CD4-positive, alpha-beta T cell treated with Interleukin-21 for 1 hour (primary cell): ENCODE data around the gene FCRL6.

ENCODE experiments used
- DNase-seq: peaks from one replicate; pipeline ENCODE4 v3.0.0-alpha.2; 2020

The FCRL6 gene

DNA sequence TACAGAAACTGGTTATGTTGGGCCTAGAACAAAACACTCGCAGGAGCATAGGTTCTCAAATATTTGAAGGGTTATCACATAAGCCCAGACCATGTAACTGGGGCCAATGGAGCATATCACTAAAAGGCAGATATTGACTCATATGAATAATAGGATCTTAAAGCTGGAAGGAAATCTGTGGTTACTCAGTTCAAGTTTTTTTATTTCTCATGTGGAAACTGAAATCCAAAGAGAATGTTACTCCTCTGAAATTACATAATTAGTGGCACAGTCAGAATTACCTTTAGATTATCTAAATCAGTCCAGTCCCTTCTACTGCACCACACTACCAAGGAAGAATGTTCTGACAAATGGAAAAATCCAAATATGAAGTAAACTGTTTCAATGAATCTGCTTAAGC lies 36.6 kb downstream of the FCRL6 start:
- DNase-seq, result no peak

DNA sequence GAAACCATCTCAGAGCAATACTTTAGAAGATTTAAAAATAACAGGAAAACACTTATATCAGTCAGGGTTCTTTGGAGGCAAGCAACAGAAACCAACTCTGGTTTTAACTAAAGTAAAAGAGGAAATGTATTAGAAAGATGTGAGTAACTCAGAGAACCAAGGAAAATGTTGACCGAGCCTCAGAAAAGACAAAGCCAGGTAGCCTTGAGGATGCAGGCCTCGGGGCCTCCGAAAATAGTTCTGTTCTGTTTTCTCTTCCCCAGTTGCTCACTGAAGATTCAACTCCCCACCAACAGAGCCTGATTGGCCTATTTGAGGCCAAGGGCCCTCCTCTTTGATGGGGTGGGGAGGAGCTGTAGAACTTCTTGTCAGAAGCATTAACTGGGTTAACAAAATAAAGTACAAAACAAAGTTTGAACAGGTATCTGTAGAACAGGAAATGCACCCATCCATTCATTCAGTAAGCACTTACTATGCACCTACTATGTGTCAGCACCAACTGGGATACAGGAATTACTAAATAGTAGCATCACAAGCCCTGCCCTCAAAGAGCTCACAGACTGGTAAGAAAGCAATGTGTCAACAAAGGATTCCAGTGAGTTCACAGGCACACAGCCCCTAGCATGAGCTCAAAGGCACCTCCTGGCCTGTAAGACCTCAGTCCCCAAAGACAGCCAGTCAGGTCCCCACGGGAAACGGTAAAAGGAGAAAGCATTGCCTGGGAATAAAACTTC lies 37.1 kb downstream of the FCRL6 start:
- no peak for DNase-seq

DNA sequence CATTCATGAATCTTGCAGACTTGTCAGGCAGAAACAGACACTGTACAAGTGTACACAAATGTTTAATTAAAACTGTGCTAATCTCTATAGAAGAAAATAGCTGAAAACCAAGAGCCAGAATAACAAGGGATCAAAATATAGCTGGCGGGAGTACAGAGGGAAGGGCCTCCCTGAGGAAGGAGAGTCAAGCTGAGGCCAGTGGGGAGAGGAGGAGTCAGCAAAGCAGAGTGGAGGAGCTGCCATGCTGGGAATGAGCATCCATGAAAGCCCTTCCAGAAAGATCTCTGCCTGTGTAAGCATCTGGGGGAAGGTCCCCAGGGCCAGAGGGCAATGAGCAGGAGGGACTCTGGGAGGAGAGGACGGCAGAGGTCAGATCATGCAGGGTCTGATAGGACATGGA lies 39.6 kb downstream of the FCRL6 start:
- no peak for DNase-seq

DNA sequence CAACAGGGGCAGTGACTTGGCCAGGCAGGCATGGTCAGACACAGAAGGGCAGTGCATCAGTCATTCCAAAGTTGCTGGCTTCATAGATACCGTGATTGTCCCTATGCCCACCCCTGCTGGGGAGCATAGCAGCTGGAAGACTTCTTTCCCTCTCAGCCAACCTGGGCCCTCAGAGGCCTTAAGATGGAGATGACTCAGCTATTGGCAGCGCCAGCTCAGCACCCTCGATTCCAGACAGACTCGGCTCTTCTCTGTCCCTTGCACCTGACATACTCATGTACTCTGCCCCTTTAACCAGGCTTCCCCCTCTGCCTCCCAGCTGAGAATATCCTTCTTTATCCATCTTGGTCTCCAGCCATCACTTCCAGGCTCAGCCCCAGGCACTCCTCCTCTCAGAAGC lies 41.3 kb downstream of the FCRL6 start:
- DNase-seq, result no peak

DNA sequence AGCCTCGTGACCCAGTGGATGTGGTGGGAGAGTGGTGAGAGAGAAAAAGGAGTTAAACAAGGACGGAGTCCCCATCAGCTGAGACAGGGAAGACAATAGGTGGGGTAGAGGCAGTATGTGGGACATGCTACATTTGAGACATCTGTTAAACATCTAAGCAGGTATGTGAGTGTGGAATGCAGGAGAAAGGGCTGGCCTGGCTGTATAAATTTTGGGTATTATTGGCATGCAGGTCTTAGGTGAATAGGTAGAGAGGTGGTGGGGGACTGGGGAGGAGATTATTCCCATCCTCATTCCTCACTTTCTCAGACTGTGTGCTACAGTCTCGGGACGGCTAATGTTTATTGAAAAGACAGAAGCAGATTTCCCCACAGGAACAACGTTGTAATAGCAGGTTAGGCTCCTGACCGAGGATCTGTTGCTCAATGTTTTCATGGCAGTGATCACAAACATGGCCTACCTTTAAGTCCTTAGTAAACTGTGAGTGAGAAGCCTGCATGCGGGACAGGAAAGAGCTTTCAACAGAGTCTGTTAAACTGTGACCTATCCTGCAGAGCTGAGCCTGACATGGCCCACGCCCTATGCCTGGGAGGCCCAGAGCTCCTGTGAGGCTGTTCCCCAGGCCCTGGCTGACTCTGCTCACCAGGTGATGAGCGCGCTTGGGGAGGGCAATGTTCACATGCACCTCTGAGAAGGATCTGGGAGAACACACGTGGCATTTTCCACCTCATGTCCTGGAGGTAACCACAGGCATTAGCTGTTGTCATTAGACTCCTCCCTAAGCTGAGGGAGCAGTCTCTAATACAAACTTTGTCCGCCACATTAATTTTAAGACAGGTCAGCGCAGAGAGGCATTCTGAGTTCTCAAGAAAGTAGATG lies 43.8 kb downstream of the FCRL6 start:
- DNase-seq, result no peak

DNA sequence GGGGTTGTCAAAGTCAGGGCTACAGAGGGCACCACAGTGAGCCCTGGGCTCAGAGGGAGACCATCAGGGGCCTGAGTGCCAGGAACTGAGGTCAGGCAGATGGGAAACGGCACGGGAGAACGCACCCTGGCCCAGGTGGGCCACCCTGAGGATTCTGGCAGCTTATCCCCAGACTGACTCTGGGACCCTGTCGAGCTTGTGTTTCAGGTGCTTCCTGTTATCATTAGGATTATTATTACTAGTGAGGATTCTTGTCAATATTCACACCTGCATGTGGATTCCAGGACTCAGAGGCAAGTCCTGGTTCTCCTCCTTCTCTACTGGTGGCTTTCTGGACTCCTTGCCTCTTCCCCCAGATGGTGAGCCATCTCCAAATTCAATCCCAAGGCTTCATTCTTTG lies 45.1 kb downstream of the FCRL6 start:
- DNase-seq, result no peak

DNA sequence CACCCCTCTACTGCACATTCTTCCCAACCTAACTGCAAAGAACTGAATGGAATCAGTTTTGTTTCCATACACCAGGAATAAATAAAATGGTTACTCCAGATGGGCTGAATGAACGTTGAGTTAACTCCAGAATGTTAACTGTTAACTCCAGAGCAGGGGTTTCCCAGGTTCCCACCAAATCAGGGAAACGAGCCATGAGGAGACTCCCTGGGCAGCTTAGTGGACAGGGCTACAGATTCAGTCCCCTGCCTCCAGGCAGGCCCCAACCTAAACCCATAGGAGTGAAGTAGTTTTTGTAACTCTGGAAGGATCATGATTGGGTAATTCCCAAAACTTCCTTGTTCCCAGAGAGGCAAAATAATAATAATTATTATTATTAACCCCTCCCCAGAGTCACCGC lies 46.2 kb downstream of the FCRL6 start:
- no peak for DNase-seq

DNA sequence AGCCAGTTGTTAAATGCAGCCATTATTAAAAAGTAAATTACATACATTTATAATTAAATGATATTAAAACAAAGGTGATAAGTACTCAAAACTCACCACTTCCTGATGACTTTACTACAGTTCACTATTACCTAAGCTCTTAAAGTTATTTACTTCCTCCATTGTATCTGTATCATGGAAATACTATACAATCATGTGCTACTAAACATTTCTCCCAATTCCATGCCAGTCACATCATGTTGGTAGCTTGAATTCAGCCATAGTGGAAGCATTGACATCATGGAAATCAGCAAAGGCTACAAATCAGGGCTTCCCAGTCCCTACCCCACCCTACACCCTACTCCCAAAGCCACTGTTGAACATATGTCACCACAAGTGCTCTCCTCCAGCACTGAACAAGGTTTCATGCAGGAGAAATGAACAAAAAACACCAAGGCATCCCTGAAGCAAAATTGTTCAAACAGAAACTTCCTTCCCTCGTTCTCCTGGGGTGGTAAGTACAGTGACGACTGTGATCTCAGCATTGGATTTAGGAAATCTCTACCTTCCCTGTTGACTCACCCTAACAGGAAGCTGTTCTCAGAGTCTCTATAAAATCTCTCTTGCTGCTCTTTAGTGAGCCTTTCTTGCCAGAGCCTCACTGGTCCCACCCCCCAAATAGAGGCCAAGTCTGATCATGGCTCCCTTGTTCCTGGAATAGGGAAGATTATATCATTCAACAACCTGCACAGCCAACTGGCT lies 47.6 kb downstream of the FCRL6 start:
- no peak for DNase-seq

DNA sequence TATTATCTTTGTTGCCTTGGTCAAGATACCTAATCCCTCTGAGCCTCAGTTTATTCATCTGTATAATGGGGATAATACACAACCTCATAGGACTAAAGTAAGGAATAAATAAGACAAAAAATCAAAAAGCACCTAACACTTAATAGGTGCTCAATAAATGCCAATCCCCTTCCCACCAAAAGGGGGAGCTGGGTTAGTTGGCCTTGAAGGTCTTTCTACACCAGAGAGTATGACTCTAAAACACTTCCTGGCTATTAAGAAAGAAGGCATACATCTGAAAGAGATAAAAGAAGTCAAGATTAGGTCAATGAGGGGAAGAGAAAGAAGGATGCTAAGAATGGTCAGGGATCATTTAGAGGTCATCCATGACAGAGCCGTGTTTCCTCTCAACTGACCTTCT lies 49.2 kb downstream of the FCRL6 start:
- DNase-seq, result no peak

DNA sequence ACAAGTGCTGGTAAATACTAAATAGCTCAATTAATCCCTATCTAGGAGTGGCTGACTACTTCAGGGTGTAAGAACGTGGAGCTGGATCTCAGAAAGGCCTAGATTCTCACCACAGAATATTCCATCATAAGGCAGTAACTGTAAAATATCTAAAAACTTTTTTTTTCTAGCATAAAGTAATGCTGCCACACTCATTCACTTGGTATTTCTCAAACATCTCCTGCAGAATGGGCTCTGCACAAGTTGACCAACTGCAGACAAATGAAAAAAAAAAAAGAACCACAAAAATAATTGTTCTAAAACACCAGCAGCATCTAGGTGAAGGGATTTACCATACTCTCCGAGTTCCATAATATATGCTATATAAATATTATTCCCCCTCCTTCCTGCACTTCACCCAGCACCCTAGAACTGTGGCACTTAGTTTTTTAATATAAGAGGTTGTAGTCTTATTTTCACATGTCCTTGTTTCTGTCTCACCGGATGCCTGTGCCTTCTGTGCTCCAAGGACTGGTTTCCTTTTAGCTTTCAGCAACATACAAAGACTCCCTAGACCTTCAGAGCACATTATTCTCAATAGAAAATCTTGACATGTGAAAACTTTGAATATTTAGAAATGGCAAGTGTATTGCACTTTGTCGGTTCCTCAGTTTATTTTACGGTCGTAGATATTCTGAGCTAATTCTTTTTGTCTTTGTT lies 51.4 kb downstream of the FCRL6 start:
- DNase-seq, result no peak

DNA sequence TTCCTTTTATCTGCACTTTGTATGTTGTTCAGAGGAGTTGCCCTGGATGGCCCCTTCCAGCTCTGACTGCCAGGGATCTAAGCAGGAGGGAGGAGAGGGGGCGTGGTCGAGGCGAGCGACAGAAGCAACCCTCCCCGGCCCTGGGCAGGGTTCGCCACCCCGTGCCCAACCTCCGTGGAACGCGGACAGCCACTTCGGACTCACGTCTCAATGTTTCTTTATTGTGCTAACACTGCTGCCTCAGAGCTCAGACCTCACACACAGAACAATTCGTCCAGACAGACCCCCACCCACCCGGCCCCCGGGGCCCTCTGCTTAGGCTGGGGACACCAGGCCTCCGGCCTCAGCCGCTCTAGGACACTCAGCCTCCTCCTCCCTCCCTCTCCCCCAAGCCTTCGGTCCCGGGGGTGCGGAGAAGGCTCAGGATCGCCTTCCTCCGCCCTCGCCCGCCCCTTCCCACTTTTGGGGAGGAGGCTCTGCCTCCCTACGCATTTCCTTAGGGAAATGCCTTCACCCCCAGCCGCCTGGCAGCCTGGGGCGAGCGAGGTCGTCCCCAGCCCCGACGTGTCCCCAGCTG lies 52.0 kb downstream of the FCRL6 start:
- no peak for DNase-seq

DNA sequence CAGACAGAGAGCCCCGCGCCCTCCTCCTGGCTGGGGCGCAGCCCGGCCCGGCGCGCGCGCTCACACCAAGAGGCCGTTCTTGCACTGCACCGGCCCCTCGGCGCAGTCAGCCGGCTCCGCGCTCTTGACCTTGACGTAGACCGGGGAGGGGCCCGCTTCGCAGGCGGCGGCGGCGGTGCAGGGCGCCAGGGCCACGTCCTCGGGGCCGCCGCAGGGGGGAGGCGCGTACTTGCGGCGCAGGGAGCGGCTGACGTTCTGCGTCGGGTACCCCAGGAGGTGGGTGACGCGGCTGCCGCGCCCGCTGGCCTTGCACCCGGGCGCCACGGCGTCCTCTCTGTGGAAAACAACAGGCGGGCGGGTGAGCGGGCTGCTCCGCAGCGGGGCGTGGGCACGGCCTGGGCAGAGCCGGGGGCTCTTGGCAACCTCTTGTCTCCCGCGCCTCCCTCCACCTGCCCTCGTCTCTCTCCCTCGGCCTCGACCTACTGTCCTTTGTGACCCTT lies 52.6 kb downstream of the FCRL6 start:
- peak; percentile 79 for DNase-seq

DNA sequence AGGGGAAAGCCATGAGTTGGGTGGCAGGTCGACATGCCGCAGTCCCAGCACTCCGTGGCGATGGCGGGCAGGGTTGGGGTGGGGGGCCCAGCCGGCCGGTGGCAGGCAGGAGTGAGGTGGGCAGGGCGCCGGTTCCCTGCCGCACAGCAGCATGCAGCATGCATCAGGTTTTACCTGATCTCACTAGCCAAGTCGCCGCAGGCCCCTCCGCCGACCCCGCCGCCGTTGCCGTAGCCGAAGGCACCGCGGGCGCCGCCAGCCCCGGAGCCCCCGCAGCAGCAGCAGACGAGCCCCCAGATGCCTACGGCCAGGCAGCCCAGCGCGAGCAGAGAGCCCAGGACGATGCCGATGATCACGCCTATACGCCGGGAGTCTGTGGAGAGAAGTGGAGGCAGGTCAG lies 53.5 kb downstream of the FCRL6 start:
- no peak for DNase-seq

DNA sequence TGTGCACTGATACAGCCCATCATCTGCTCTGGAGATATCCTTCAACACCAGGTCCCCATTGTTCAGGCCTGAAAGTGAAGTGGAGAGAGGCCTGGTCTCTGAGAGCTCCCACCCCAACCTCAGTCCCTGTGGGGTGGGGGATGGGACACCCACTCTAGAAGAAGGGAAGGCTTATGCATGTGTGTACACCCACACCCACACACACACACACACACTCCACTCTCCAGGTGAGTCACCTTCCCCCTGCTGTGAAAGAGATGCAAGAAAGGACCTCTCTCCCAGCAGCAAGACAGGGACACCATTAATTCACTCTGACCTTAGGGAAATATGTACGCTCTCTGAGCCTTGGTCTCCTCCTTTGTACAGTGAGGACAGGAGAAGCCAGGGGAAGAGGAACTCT lies 54.4 kb downstream of the FCRL6 start:
- no peak for DNase-seq

DNA sequence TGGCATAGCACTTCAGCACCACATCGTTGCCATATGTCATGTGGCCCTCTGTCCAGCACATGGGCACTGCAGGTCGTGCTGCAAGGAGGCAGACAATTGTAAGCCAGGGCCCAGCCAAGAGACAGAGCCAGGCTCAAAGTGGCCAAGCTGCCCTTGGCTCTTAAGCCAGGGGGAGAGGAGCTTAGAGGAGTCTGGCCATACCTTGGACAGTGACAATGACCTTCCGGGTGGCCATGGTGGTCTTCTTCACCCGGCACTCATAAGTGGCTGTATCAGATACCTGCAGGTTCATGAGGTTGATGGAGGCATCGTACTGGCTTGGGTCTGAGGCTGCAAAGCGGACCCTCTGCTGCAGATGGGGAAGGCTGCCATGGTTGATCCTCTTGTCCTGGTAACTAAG lies 55.7 kb downstream of the FCRL6 start:
- no peak for DNase-seq

DNA sequence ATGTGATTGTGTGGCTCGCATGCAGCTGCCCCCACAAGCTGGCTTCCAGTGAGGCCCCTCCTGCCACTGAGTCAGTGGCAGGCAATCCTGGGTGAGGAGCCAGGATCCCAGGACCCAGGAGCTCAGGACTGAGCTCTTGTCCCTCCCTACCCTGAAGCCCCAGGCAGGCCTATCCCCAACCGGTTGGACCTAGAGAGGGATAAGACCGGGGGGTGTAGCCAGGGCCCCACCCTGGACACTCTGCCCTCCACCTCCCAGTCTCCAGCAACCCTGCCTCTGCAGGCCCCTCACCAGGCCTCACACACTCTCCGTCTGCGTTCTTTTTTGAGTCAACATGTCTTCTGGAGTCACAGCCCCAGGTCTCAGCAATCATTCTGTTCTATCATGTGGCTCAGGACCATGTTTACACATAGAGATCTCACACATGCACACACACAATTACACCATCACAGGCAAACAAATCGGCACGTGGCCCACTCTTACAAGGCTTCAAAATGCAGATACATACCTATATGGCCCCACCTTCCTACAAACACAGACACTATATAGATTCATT lies 57.7 kb downstream of the FCRL6 start:
- DNase-seq, result no peak

DNA sequence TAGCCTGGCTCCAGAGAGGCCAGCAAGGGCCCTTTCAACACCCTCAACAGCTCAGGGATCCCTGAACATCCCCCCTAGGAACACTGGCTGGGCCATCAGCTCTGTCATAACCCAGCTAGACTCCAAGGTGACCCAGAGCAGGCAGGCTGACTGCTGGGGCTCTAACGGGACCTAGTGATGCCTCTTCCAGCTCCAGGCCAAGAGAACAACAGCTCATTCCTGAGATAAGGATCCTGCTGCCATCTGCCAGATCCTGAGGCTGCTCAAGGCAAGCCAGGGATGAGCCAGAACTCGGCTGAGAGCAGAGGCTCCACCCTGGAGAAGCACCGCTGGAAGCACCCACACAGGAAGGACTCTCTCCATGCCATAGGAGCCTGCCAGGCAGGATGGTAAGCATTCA lies 58.3 kb downstream of the FCRL6 start:
- DNase-seq, result no peak

DNA sequence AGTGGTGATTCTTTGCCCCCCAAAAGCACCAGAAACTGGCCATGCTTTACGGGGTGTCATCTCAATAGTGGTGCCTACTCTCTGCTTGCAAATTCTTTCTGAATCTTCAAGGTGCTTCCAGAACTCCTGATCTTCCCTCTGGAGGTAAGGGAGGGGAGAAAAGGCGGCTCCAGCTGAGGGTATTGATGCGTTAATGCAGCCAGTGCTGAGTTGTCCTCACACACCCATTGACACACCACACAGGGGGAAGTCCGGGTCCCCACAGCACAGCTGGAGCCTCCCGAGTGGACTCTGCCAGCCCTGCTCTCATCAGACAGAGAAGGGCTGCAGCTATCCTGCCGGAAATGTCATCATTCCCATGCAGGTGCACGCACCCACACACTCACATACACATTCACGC lies 59.1 kb downstream of the FCRL6 start:
- DNase-seq, result no peak

DNA sequence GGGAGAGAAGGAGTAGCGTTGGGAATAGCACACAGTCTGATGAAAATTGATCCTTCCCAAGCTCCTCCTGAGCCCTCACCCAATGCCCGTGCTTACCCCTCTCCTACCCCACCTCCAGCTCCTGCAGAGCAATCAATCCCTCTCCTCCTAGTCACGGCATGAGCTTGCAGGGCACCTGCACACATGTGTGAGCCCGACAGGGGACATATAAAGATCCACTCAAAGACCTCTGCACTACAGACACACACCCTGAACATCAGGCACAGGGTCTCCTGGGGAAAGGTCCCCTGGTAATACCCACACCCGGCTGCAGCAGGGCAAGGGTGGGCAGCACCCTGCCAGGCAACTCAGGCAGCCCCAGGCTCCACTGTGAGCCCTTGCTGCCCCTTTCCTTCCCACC lies 59.9 kb downstream of the FCRL6 start:
- no peak for DNase-seq

DNA sequence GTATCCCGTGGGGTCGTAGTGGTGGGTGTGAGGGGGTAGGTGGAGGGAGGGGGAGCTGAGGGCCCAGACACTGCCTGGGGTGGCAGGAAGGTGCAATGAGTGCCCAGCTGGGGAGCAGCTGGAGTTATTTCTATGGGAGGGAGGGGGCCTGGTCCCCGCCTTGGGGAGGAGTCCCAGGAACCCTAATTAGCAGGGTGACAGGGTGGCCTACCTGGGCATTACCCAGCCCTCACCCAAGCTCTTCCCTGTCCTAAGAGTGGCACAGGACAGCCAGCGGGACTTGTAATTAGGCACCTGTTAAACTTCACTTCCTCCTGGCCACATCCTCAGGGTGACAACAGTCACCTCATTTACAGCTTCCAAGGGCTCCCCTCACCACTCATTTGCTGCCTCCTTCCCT lies 60.4 kb downstream of the FCRL6 start, which contains the start of gene VSIG8:
Gene VSIG8, minus strand, starts transcription at position 101 of the 400 bp plus-strand sequence. CDS start 136 bp downstream, outside the sequence.
- DNase-seq, result no peak

DNA sequence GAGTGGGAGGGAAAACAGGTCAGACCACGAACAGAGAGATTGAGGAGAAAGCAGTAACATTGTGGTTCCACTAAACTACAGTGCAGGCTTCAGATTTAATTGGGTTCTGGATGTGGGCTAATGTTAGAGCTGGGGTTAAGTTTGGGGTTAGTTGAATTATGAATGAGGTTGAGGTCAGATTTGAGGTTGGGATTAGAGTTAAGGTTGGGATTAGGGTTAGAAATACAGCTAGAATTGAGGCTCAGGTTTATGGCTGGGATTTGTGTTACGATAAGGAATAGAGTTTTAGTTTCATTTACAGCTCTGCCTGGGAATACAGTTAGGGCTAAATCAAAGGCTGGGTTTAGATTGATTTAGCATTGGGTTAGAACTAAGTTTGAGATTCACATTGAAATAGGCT lies 62.1 kb downstream of the FCRL6 start:
- DNase-seq, result no peak
